HG03442 (cell line): ENCODE measurements around the gene RXRB.

ENCODE experiments used
- ATAC-seq: cut with Tn5 transposase; IDR thresholded peaks from one replicate; pipeline ENCODE4 v1.9.1; 2021; ENCODE audit warnings: mild to moderate bottlenecking, moderate library complexity; ENCODE audit not compliant: unreplicated experiment

RXRB gene

GRCh38 chr6:33212857-33213165 is 12.3 kb upstream of the RXRB start:
- no peak for ATAC-seq

GRCh38 chr6:33211666-33212422 is 11.4 kb upstream of the RXRB start:
- ATAC-seq: no peak

GRCh38 chr6:33211136-33211535 is 10.7 kb upstream of the RXRB start:
- no peak for ATAC-seq

- ATAC-seq: no peak
These were observed 9.4 kb upstream of the RXRB start for GRCh38 chr6:33209856-33210255.

GRCh38 chr6:33208091-33208967 is 7.9 kb upstream of the RXRB start, which contains the start of gene RING1:
TSS of gene RING1 (plus strand) at chr6:33208500. CDS start at chr6:33208823, 323 bp downstream.
- ATAC-seq: peak; percentile 36

- no peak for ATAC-seq
These were observed 7.2 kb upstream of the RXRB start for GRCh38 chr6:33207552-33208090.

GRCh38 chr6:33206864-33207551 is 6.5 kb upstream of the RXRB start:
- ATAC-seq: no peak

GRCh38 chr6:33206027-33206863 is 5.8 kb upstream of the RXRB start:
- ATAC-seq: no peak

GRCh38 chr6:33205191-33206026 is 4.9 kb upstream of the RXRB start:
- no peak for ATAC-seq

- ATAC-seq: peak; percentile 36
These were observed 4.1 kb upstream of the RXRB start, which contains the start of gene HSD17B8 for GRCh38 chr6:33204415-33205190. TSS of gene HSD17B8 (plus strand) at chr6:33204655. CDS start at chr6:33204669, 14 bp downstream.

GRCh38 chr6:33204165-33204414 is 3.6 kb upstream of the RXRB start:
- no peak for ATAC-seq

GRCh38 chr6:33203443-33204164 is 3.1 kb upstream of the RXRB start:
- no peak for ATAC-seq

- ATAC-seq: no peak
These were observed 2.3 kb upstream of the RXRB start for GRCh38 chr6:33202799-33203198.

GRCh38 chr6:33201935-33202334 is 1.5 kb upstream of the RXRB start:
- ATAC-seq: no peak

- ATAC-seq: no peak
These were observed 681 bp upstream of the RXRB start for GRCh38 chr6:33201147-33201545.

GRCh38 chr6:33199687-33200218 is 712 bp downstream of the RXRB start:
- peak; percentile 18 for ATAC-seq

GRCh38 chr6:33198853-33199436 is 1.5 kb downstream of the RXRB start:
- no peak for ATAC-seq
